Sigmoid colon (tissue), 7 donors: ENCODE measurements around the gene EPDR1. TPM values are rescaled to one million over a fixed set of nuclear protein-coding genes. Genes with fewer than 3 reads are reported as not detected.

ENCODE experiments used
- DNase-seq: peaks from one replicate; pipeline ENCODE4 v3.0.0-alpha.2; 2019
- H3K27ac ChIP-seq, 4 donors: fragments of 200-600 bp; sonication (generic); one replicate each; pipeline ENCODE4 v1.5.1; 2016 to 2019; ENCODE audit warnings: mild to moderate bottlenecking in 1 of 4
- H3K27me3 ChIP-seq, 3 donors: fragments of 200-600 bp; sonication (generic); one replicate each; pipeline ENCODE4 v1.5.1; 2019; ENCODE audit warnings: mild to moderate bottlenecking in 1 of 3
- H3K36me3 ChIP-seq, 4 donors: fragments of 200-600 bp; sonication (generic); one replicate each; pipeline ENCODE4 v1.5.1; 2016 to 2019
- H3K4me1 ChIP-seq, 4 donors: fragments of 200-600 bp; sonication (generic); one replicate each; pipeline ENCODE4 v1.5.1; 2017 to 2019
- H3K4me3 ChIP-seq, 4 donors: fragments of 200-600 bp; sonication (generic); one replicate each; pipeline ENCODE4 v1.5.1; 2017 to 2019; ENCODE audit warnings: mild to moderate bottlenecking in 2 of 4, moderate library complexity in 1 of 4
- H3K9me3 ChIP-seq, 4 donors: fragments of 200-600 bp in 3 of 4; sonication (generic) in 3 of 4; one replicate each; pipeline versions ENCODE4 v1.5.1 to v1.6.1; 2013 to 2019
- CTCF ChIP-seq, 4 experiments: fragments of 450-650 bp in 3 of 4; fragments of 200-600 bp in 1 of 4; IDR thresholded peaks; one replicate each; pipeline ENCODE4 v1.5.1; 2016 to 2019; ENCODE audit warnings: antibody characterized with exemption in 4 of 4, mild to moderate bottlenecking in 3 of 4, moderate library complexity in 2 of 4
- EP300 ChIP-seq, 4 donors: sonication (generic); formaldehyde crosslinking; IDR thresholded peaks; one replicate each; pipeline ENCODE4 v1.6.1; 2017; ENCODE audit warnings: antibody characterized with exemption in 4 of 4
- POLR2A ChIP-seq, 2 donors: fragments of 450-650 bp; IDR thresholded peaks; one replicate each; pipeline ENCODE4 v1.6.1; 2016; ENCODE audit warnings: antibody characterized with exemption in 2 of 2, mild to moderate bottlenecking in 2 of 2, moderate library complexity in 2 of 2
- POLR2AphosphoS5 ChIP-seq, 4 donors: sonication (generic); formaldehyde crosslinking; IDR thresholded peaks; one replicate each; pipeline ENCODE4 v1.6.1; 2017; ENCODE audit warnings: antibody characterized with exemption in 4 of 4
- WGBS, 2 donors: extraction: QIAGEN DNeasy Blood & Tissue Kit; methylation state at CpG; one replicate each; pipeline ENCODE4 v1.1.7; 2013; 5-methylcytosine and 5-hydroxymethylcytosine counted together
- intact Hi-C: fragments of 100-400 bp; cut with DNase I; formaldehyde crosslinking; loops from one replicate; pipeline ENCODE4 v1.15.1; 2023
- polyA plus RNA-seq, 3 donors: library from polyadenylated mRNA; stranded (reverse); fragments of 200-250 nt; gene quantifications; one replicate each; pipeline ENCODE4 v1.2.3, GENCODE V29; 2013
- total RNA-seq, 4 donors: library from RNA; depleted of rRNA; stranded (reverse); fragments of >200 nt; gene quantifications; one replicate each; pipeline ENCODE4 v1.1.0, GENCODE V29; 2016
- donor health status: healthy with polysubstance abuse.
- donor health status: Bipolar disorder and iron deficiency.
- donor health status: healthy.

The EPDR1 gene
- total and polyA plus RNA-seq, 7 donors, result 4.2 to 20.9 (median 9.2) TPM

DNA sequence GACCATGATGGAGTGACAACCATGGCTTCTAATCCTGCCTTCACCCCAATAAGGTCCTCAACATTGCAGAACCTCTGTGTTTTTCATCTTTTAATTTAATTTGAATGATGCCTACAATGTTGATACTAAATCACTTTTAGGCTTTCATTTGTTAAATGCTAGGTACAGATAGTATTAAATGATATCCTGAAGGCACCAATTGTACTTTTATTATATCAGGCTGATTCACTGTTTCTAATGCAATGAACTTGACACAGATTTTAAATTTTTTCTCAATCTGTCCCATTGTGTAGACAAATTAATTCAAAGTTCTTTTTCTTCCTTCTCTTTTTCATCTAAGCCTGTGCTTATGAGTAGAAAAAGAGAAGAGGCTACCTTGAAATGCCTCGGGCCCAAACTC is 5.2 kb downstream of the EPDR1 start:
- Histone ChIP-seq H3K27me3 (peaks cover 0 to 13% (median 2%) of the 10 kb centered on the region in 3 donors), H3K4me1 (peaks cover 0 to 12% (median 6%) of the 10 kb centered on the region in 4 donors), H3K27ac (no peak overlapping the region), H3K4me3 (no peak overlapping the region), H3K9me3 (no peaks in the 10 kb centered on the region), H3K36me3 (no peaks in the 10 kb centered on the region)
- WGBS, 2 donors, result 89 to 98% methylated on average over 1 of the region's 1 CpG
- no peak for DNase-seq
- intact Hi-C loops, result no loop called here
- no peak for TF ChIP-seq POLR2AphosphoS5 (IDR thresholded peaks at IDR 0.05)
- no peak for TF ChIP-seq CTCF (IDR thresholded peaks at IDR 0.05)
- no peak for TF ChIP-seq POLR2A (IDR thresholded peaks at IDR 0.05)
- TF ChIP-seq EP300 (IDR thresholded peaks at IDR 0.05), result no peak

DNA sequence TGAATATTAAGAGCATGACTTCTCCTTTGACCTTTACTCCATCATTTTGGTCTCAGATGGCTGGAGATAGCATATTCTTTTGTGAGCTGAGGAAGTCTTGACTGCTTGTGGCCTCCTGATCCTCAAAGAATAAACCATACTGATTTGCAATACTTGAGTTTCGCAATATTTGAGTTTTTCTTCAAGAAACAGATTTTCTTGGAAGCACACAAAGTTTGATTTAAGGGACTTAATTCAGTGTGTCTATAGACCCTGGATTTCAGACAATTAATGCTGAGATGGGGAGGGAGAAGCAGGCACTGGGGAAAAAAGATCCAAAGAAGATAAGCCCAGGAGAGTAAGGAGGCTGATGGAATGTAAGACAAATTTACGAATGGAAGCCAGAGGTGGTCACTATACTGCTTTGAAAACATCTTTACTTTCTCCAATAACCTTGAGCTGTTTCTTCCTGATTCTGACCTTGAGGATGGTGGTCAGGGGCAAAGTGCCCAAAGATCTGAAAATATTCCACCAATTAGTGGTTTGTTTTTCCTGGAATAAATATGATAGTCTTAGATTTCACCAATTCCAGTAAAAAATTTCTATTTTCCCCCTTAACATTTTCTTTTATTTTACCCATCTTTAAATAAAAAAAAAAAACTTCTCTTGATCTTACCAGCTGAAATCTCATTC is 7.5 kb downstream of the EPDR1 start:
- no peaks in the 10 kb centered on the region for H3K27me3 ChIP-seq
- intact Hi-C loops, result no loop called here

DNA sequence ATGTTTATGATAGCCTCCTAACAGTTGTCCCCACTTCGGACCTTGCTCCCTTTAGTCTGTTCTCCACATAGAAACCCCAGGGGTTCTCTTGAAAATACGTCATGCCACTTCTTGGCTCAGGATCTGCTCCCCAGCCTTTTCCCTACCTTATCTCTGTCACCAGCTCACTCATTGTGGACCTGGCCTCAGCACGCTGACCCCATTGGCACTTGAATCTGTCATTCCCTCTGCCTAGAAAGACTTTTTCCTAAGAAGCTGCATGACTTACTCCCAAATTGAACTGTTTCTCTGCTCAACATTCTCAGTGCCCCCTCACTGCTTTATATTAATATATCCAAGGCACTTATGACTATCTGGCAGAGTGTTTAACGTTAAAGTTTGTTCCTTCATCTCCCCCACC is 8.4 kb downstream of the EPDR1 start:
- intact Hi-C loops, result no loop called here
- TF ChIP-seq EP300 (IDR thresholded peaks at IDR 0.05), result no peak
- no peak for TF ChIP-seq POLR2AphosphoS5 (IDR thresholded peaks at IDR 0.05)
- TF ChIP-seq POLR2A (IDR thresholded peaks at IDR 0.05), result no peak
- TF ChIP-seq CTCF (IDR thresholded peaks at IDR 0.05), result no peak
- Histone ChIP-seq H3K27me3 (no peaks in the 10 kb centered on the region), H3K9me3 (no peaks in the 10 kb centered on the region), H3K36me3 (no peaks in the 10 kb centered on the region), H3K4me3 (no peak overlapping the region), H3K27ac (no peak overlapping the region), H3K4me1 (peaks cover 0 to 4% (median 0%) of the 10 kb centered on the region in 4 donors)
- 91% methylated on average over 4 of the region's 4 CpGs for WGBS, 2 donors
- DNase-seq, result no peak

More for the DNA sequence above, 7.5 kb downstream of the EPDR1 start:
- Histone ChIP-seq H3K36me3 (no peaks in the 10 kb centered on the region), H3K27ac (no peak overlapping the region), H3K4me1 (peaks cover 0 to 5% (median 0%) of the 10 kb centered on the region in 4 donors), H3K9me3 (no peaks in the 10 kb centered on the region), H3K4me3 (no peak overlapping the region)
- 86 to 94% methylated on average over 2 of the region's 2 CpGs for WGBS, 2 donors
- TF ChIP-seq CTCF (IDR thresholded peaks at IDR 0.05), result no peak
- no peak for TF ChIP-seq POLR2A (IDR thresholded peaks at IDR 0.05)
- no peak for TF ChIP-seq EP300 (IDR thresholded peaks at IDR 0.05)
- no peak for TF ChIP-seq POLR2AphosphoS5 (IDR thresholded peaks at IDR 0.05)
- DNase-seq, result no peak

GRCh38 chr7:37930226-37930948 is 9.9 kb downstream of the EPDR1 start:
- no peak overlapping the region for H3K27ac ChIP-seq
- H3K27me3 ChIP-seq, result no peaks in the 10 kb centered on the region
- H3K9me3 ChIP-seq, result no peaks in the 10 kb centered on the region
- intact Hi-C loops, result no loop called here
- DNase-seq, result no peak
- no peaks in the 10 kb centered on the region for H3K4me1 ChIP-seq
- TF ChIP-seq POLR2AphosphoS5 (IDR thresholded peaks at IDR 0.05), result no peak
- TF ChIP-seq POLR2A (IDR thresholded peaks at IDR 0.05), result no peak
- TF ChIP-seq EP300 (IDR thresholded peaks at IDR 0.05), result no peak
- TF ChIP-seq CTCF (IDR thresholded peaks at IDR 0.05), result no peak
- no peak overlapping the region for H3K4me3 ChIP-seq
- H3K36me3 ChIP-seq, result no peaks in the 10 kb centered on the region
- 66 to 83% methylated on average over 5 of the region's 5 CpGs for WGBS, 2 donors
